Measurements from ENCODE around the gene TALDO1. TPM values are rescaled to one million over a fixed set of nuclear protein-coding genes. Genes with fewer than 3 reads are reported as not detected.

The TALDO1 gene
- total RNA-seq, 1 experiment from 2014 or later = 108 TPM

- Histone ChIP-seq H3K9me3 (replicated peaks) (no peaks in the 10 kb centered on the region), H3K4me1 (peaks cover 34% of the 10 kb centered on the region), H3K4me3 (no peak overlapping the region), H3K27me3 (no peaks in the 10 kb centered on the region), H3K36me3 (no peaks in the 10 kb centered on the region), H3K27ac (peak overlapping the region; percentile 60)
- no peak for DNase-seq
These were observed 40.1 kb upstream of the TALDO1 start for GRCh38 chr11:706957-707816.

- Histone ChIP-seq H3K4me3 (no peak overlapping the region), H3K27ac (peak overlapping the region; percentile 60), H3K27me3 (no peaks in the 10 kb centered on the region)
These were observed 39.3 kb upstream of the TALDO1 start for GRCh38 chr11:707817-708420.

GRCh38 chr11:708511-708910 is 38.8 kb upstream of the TALDO1 start:
- no peak for DNase-seq
- H3K36me3 ChIP-seq = no peaks in the 10 kb centered on the region
- peaks cover 30% of the 10 kb centered on the region for H3K4me1 ChIP-seq
- H3K27ac ChIP-seq = no peak overlapping the region; the same call in 1 of the 2 replicates
- no peak overlapping the region for H3K4me3 ChIP-seq
- no peaks in the 10 kb centered on the region for H3K9me3 ChIP-seq (replicated peaks)
- no peaks in the 10 kb centered on the region for H3K27me3 ChIP-seq

More at GRCh38 chr11:707817-708420, 39.3 kb upstream of the TALDO1 start:
- Histone ChIP-seq H3K9me3 (replicated peaks) (no peaks in the 10 kb centered on the region), H3K36me3 (no peaks in the 10 kb centered on the region), H3K4me1 (peaks cover 33% of the 10 kb centered on the region)
- peak in 1 of 2 experiments; percentile 51 for DNase-seq

GRCh38 chr11:709109-709997 is 37.9 kb upstream of the TALDO1 start:
- Histone ChIP-seq H3K27ac (no peak overlapping the region), H3K9me3 (replicated peaks) (no peaks in the 10 kb centered on the region), H3K4me3 (no peak overlapping the region), H3K27me3 (no peaks in the 10 kb centered on the region), H3K4me1 (peaks cover 27% of the 10 kb centered on the region), H3K36me3 (no peaks in the 10 kb centered on the region)
- DNase-seq = no peak

GRCh38 chr11:714436-714835 is 32.8 kb upstream of the TALDO1 start:
- H3K4me3 ChIP-seq = no peak overlapping the region
- peaks cover 12% of the 10 kb centered on the region; the same call in 1 of the 2 replicates for H3K4me1 ChIP-seq
- H3K9me3 ChIP-seq (replicated peaks) = no peaks in the 10 kb centered on the region
- H3K36me3 ChIP-seq = no peaks in the 10 kb centered on the region
- H3K27me3 ChIP-seq = no peaks in the 10 kb centered on the region
- no peak overlapping the region for H3K27ac ChIP-seq
- no peak for DNase-seq

- no peaks in the 10 kb centered on the region for H3K9me3 ChIP-seq (replicated peaks)
- peaks cover 19% of the 10 kb centered on the region for H3K4me1 ChIP-seq
- H3K27ac ChIP-seq = no peak overlapping the region
- H3K36me3 ChIP-seq = no peaks in the 10 kb centered on the region
- H3K4me3 ChIP-seq = no peak overlapping the region
- DNase-seq = peak; percentile 82 to 84
- H3K27me3 ChIP-seq = no peaks in the 10 kb centered on the region; the same call in 1 of the 2 replicates
These were observed 27.8 kb upstream of the TALDO1 start for GRCh38 chr11:719214-720016.

- DNase-seq = peak in 1 of 2 experiments; percentile 59
- Histone ChIP-seq H3K27me3 (no peaks in the 10 kb centered on the region; the same call in 1 of the 2 replicates), H3K27ac (no peak overlapping the region), H3K9me3 (replicated peaks) (no peaks in the 10 kb centered on the region), H3K4me3 (no peak overlapping the region), H3K36me3 (no peaks in the 10 kb centered on the region), H3K4me1 (peaks cover 22% of the 10 kb centered on the region)
These were observed 27.1 kb upstream of the TALDO1 start for GRCh38 chr11:720017-720641.

- H3K36me3 ChIP-seq = no peaks in the 10 kb centered on the region
- H3K4me3 ChIP-seq = no peak overlapping the region
- no peak overlapping the region for H3K27ac ChIP-seq
- H3K27me3 ChIP-seq = no peaks in the 10 kb centered on the region; the same call in 1 of the 2 replicates
- no peaks in the 10 kb centered on the region for H3K9me3 ChIP-seq (replicated peaks)
- no peak for DNase-seq
- H3K4me1 ChIP-seq = peaks cover 28% of the 10 kb centered on the region
These were observed 26.5 kb upstream of the TALDO1 start for GRCh38 chr11:720642-721246.

- H3K36me3 ChIP-seq = no peaks in the 10 kb centered on the region
- H3K27ac ChIP-seq = no peak overlapping the region
- H3K4me3 ChIP-seq = no peak overlapping the region
- H3K9me3 ChIP-seq (replicated peaks) = no peaks in the 10 kb centered on the region
- no peaks in the 10 kb centered on the region; the same call in 1 of the 2 replicates for H3K27me3 ChIP-seq
- no peak for DNase-seq
- peaks cover 28% of the 10 kb centered on the region for H3K4me1 ChIP-seq
These were observed 26.0 kb upstream of the TALDO1 start for GRCh38 chr11:721247-721740.

- Histone ChIP-seq H3K4me1 (peaks cover 30% of the 10 kb centered on the region), H3K9me3 (replicated peaks) (no peaks in the 10 kb centered on the region), H3K27ac (no peak overlapping the region), H3K36me3 (no peaks in the 10 kb centered on the region), H3K27me3 (no peaks in the 10 kb centered on the region; the same call in 1 of the 2 replicates), H3K4me3 (no peak overlapping the region)
- DNase-seq = peak; percentile 53
These were observed 25.4 kb upstream of the TALDO1 start for GRCh38 chr11:721741-722345.

GRCh38 chr11:722346-722811 is 24.9 kb upstream of the TALDO1 start:
- Histone ChIP-seq H3K4me1 (peaks cover 36% of the 10 kb centered on the region), H3K36me3 (no peaks in the 10 kb centered on the region), H3K9me3 (replicated peaks) (no peaks in the 10 kb centered on the region), H3K27me3 (no peaks in the 10 kb centered on the region; the same call in 1 of the 2 replicates), H3K4me3 (no peak overlapping the region), H3K27ac (no peak overlapping the region)
- no peak for DNase-seq

- H3K9me3 ChIP-seq (replicated peaks) = no peaks in the 10 kb centered on the region
- peaks cover 45% of the 10 kb centered on the region for H3K4me1 ChIP-seq
- H3K27me3 ChIP-seq = no peaks in the 10 kb centered on the region; the same call in 1 of the 2 replicates
- peak; percentile 47 to 71 for DNase-seq
- no peak overlapping the region for H3K27ac ChIP-seq
- no peaks in the 10 kb centered on the region for H3K36me3 ChIP-seq
- H3K4me3 ChIP-seq = no peak overlapping the region
These were observed 24.0 kb upstream of the TALDO1 start for GRCh38 chr11:723120-723883.

Measured in SJCRH30 (cell line).